Rectal smooth muscle tissue (tissue), 1 donor: ENCODE data around the gene CHM.
"Not testable (repeated sequence)": the region's sequence is repeated elsewhere in the genome, so short reads cannot be mapped to it uniquely, and the experiment has no call there.

ENCODE experiments used
- H3K27ac ChIP-seq: one replicate; pipeline ENCODE4 v1.7.0; 2013; ENCODE audit warnings: low read depth, low read length, inconsistent platforms
- H3K27me3 ChIP-seq: one replicate; pipeline ENCODE4 v1.7.0; 2013; ENCODE audit warnings: low read length; ENCODE audit not compliant: control insufficient read depth, insufficient read depth
- H3K36me3 ChIP-seq: one replicate; pipeline ENCODE4 v1.7.0; 2013; ENCODE audit warnings: low read length; ENCODE audit not compliant: control insufficient read depth, insufficient read depth
- H3K4me1 ChIP-seq: one replicate; pipeline ENCODE4 v1.7.0; 2013; ENCODE audit warnings: low read length; ENCODE audit not compliant: control insufficient read depth, insufficient read depth
- H3K4me3 ChIP-seq: one replicate; pipeline ENCODE4 v1.7.0; 2013; ENCODE audit warnings: low read length
- H3K9ac ChIP-seq: one replicate; pipeline ENCODE4 v1.7.0; 2013; ENCODE audit warnings: low read length

The CHM gene

GRCh38 chrX:85993539-85994197, 53.7 kb downstream of the CHM start:
- Histone ChIP-seq H3K9ac (no peak overlapping the region), H3K4me3 (no peak overlapping the region), H3K27me3 (no peaks in the 10 kb centered on the region), H3K27ac (no peak overlapping the region), H3K36me3 (no peaks in the 10 kb centered on the region), H3K4me1 (no peaks in the 10 kb centered on the region)

- Histone ChIP-seq H3K27ac (no peak overlapping the region), H3K4me1 (no peaks in the 10 kb centered on the region), H3K36me3 (no peaks in the 10 kb centered on the region)
These were observed 54.5 kb downstream of the CHM start for GRCh38 chrX:85992811-85993229.

GRCh38 chrX:85988353-85988752, 59.0 kb downstream of the CHM start:
- H3K9ac ChIP-seq, result no peak overlapping the region
- H3K36me3 ChIP-seq, result no peaks in the 10 kb centered on the region
- no peaks in the 10 kb centered on the region for H3K4me1 ChIP-seq
- H3K27me3 ChIP-seq, result no peaks in the 10 kb centered on the region
- no peak overlapping the region for H3K27ac ChIP-seq
- H3K4me3 ChIP-seq, result no peak overlapping the region

More at GRCh38 chrX:85992811-85993229, 54.5 kb downstream of the CHM start:
- H3K9ac ChIP-seq, result no peak overlapping the region
- no peak overlapping the region for H3K4me3 ChIP-seq
- no peaks in the 10 kb centered on the region for H3K27me3 ChIP-seq

GRCh38 chrX:85980286-85980685, 67.1 kb downstream of the CHM start:
- Histone ChIP-seq H3K4me1 (no peaks in the 10 kb centered on the region), H3K36me3 (no peaks in the 10 kb centered on the region), H3K27ac (no peak overlapping the region), H3K27me3 (no peaks in the 10 kb centered on the region), H3K9ac (no peak overlapping the region), H3K4me3 (no peak overlapping the region)

- Histone ChIP-seq H3K27me3 (no peaks in the 10 kb centered on the region), H3K4me3 (no peak overlapping the region), H3K27ac (no peak overlapping the region), H3K36me3 (no peaks in the 10 kb centered on the region), H3K9ac (no peak overlapping the region), H3K4me1 (no peaks in the 10 kb centered on the region)
These were observed 70.1 kb downstream of the CHM start for GRCh38 chrX:85977218-85977617.

GRCh38 chrX:85972351-85972750, 75.0 kb downstream of the CHM start:
- not testable (repeated sequence) for H3K27ac ChIP-seq, H3K4me3 ChIP-seq, H3K4me1 ChIP-seq, H3K27me3 ChIP-seq, H3K36me3 ChIP-seq, H3K9ac ChIP-seq

- Histone ChIP-seq H3K4me1 (no peaks in the 10 kb centered on the region), H3K27me3 (no peaks in the 10 kb centered on the region), H3K36me3 (no peaks in the 10 kb centered on the region), H3K4me3 (no peak overlapping the region), H3K9ac (no peak overlapping the region), H3K27ac (no peak overlapping the region)
These were observed 82.6 kb downstream of the CHM start for GRCh38 chrX:85964744-85965143.

- Histone ChIP-seq H3K4me1 (no peaks in the 10 kb centered on the region), H3K36me3 (no peaks in the 10 kb centered on the region), H3K27ac (no peak overlapping the region), H3K4me3 (no peak overlapping the region), H3K27me3 (no peaks in the 10 kb centered on the region), H3K9ac (no peak overlapping the region)
These were observed 83.6 kb downstream of the CHM start for GRCh38 chrX:85963736-85964135.

GRCh38 chrX:85955510-85955909, 91.8 kb downstream of the CHM start:
- Histone ChIP-seq H3K27ac (no peak overlapping the region), H3K36me3 (peaks cover 3% of the 10 kb centered on the region), H3K4me1 (no peaks in the 10 kb centered on the region), H3K27me3 (no peaks in the 10 kb centered on the region), H3K9ac (no peak overlapping the region), H3K4me3 (no peak overlapping the region)

GRCh38 chrX:85944751-85945150, 102.6 kb downstream of the CHM start:
- H3K27ac ChIP-seq, H3K36me3 ChIP-seq, H3K4me3 ChIP-seq, H3K4me1 ChIP-seq, H3K9ac ChIP-seq, H3K27me3 ChIP-seq: not testable (repeated sequence)

GRCh38 chrX:85941275-85941674, 106.1 kb downstream of the CHM start:
- Histone ChIP-seq H3K36me3 (no peaks in the 10 kb centered on the region), H3K27ac (no peak overlapping the region), H3K4me3 (no peak overlapping the region), H3K4me1 (no peaks in the 10 kb centered on the region), H3K27me3 (no peaks in the 10 kb centered on the region), H3K9ac (no peak overlapping the region)

GRCh38 chrX:85939942-85940341, 107.4 kb downstream of the CHM start:
- not testable (repeated sequence) for H3K4me1 ChIP-seq, H3K4me3 ChIP-seq, H3K27ac ChIP-seq, H3K36me3 ChIP-seq, H3K9ac ChIP-seq, H3K27me3 ChIP-seq

GRCh38 chrX:85934399-85934798, 113.0 kb downstream of the CHM start:
- not testable (repeated sequence) for H3K36me3 ChIP-seq, H3K27me3 ChIP-seq, H3K4me1 ChIP-seq, H3K27ac ChIP-seq, H3K9ac ChIP-seq, H3K4me3 ChIP-seq
